ENCODE data around the gene KLHL29.

DNA sequence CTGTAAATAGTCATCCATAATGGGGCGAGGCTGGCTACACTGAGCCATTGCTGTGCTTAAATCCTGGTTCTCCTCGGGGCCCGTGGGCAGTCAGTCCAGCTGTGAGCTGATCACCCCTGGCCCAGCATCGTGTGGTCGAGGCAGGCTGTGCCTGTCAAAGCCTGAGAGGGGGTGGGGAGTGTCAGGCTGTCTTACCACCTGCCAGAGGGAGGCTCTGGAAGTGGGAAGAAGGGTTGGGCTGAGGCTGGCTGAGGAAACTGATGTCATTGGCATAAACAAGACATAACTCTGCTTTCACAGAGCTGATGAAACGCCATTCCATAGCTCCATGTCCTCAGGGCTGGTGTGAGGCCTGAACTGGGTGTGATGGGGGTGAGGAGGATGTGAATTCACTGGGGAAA lies 49.7 kb downstream of the KLHL29 start:
- TF ChIP-seq, protein P1, sequence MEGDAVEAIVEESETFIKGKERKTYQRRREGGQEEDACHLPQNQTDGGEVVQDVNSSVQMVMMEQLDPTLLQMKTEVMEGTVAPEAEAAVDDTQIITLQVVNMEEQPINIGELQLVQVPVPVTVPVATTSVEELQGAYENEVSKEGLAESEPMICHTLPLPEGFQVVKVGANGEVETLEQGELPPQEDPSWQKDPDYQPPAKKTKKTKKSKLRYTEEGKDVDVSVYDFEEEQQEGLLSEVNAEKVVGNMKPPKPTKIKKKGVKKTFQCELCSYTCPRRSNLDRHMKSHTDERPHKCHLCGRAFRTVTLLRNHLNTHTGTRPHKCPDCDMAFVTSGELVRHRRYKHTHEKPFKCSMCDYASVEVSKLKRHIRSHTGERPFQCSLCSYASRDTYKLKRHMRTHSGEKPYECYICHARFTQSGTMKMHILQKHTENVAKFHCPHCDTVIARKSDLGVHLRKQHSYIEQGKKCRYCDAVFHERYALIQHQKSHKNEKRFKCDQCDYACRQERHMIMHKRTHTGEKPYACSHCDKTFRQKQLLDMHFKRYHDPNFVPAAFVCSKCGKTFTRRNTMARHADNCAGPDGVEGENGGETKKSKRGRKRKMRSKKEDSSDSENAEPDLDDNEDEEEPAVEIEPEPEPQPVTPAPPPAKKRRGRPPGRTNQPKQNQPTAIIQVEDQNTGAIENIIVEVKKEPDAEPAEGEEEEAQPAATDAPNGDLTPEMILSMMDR (IDR thresholded peaks at IDR 0.05; ENCODE audit: poor library complexity), result no peak
- TF ChIP-seq EZH2 (IDR thresholded peaks at IDR 0.05; ENCODE audit: borderline replicate concordance) (no peak), EZH2phosphoT487 (IDR thresholded peaks at IDR 0.05; ENCODE audit: low read depth, severe bottlenecking, unreplicated experiment) (no peak)

Measured in hepatocyte (in vitro differentiated cells).